Astrocyte of the hippocampus (primary cell): Measurements from ENCODE around the gene PREP.
A peak's percentile ranks its signal among the peaks of the same experiment; 100 is the strongest.

Source experiments
- DNase-seq: peaks from one replicate; pipeline ENCODE4 v3.0.0; 2011; ENCODE audit warnings: low read depth, low spot score

Gene PREP

GRCh38 chr6:105397987-105398386 is 4.9 kb downstream of the PREP start:
- peak; percentile 55 for DNase-seq

DNA sequence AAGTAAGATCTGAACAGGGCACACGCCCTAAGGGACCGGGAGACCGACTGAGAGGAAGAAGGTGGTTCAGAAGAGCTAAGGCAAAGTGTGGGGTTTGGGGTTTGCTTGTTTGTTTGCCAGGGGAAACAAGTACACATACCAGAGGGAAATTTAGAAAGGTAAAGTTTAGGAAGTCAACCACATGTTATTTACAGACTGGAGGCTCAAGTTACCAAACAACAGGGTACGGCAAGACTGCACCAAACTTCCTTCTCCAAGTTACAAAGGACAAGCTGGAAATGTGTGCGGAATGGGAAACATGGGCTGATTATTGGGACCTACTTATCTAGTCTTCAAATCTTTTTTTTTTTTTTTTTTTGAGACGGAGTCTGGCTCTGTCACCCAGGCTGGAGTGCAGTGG is 11.2 kb downstream of the PREP start:
- DNase-seq: no peak

- DNase-seq: no peak
These were observed 13.3 kb downstream of the PREP start for GRCh38 chr6:105389543-105389942.

GRCh38 chr6:105388392-105388791 is 14.5 kb downstream of the PREP start:
- no peak for DNase-seq

GRCh38 chr6:105384004-105384403 is 18.9 kb downstream of the PREP start:
- no peak for DNase-seq

GRCh38 chr6:105382958-105383357 is 19.9 kb downstream of the PREP start:
- no peak for DNase-seq

- no peak for DNase-seq
These were observed 20.4 kb downstream of the PREP start for GRCh38 chr6:105382496-105382895.

- no peak for DNase-seq
These were observed 22.2 kb downstream of the PREP start for GRCh38 chr6:105380634-105381033.

GRCh38 chr6:105375797-105376196 is 27.1 kb downstream of the PREP start:
- no peak for DNase-seq

GRCh38 chr6:105374010-105374420 is 28.9 kb downstream of the PREP start:
- peak; percentile 66 for DNase-seq

DNA sequence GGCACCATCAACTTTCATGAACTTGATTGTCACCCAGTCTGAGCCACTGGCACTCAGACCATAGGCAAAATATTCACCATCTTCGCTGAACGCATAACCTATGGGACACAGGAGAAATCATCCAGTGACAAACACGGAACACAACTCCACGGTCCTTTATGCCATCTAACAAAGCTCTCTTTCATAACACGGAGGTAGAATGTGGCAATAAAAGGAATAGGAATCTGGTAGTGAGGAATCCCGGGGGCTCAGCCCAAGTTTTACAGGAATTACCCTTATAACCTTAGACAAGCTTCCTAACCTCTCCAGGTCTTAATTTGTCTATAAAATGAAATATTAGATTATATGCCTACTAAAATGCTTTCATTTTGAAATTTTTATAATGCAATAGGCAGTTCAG is 29.4 kb downstream of the PREP start:
- DNase-seq: no peak

DNA sequence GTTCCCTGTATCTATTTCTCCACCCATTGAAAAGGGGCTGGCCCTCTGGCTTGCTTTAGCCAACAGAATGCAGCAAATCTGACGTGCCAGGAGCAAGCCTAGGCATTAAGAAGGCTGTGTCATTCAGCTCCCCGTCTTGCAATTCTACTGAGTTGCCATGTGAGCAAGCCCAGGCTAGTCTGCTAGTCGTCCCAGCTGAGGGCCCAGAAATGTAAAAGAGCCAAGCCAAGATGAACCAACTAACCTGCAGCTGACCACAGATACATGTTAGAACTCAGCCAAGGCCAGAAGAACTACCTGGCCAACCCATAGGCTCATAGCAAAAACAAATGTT is 30.1 kb downstream of the PREP start:
- no peak for DNase-seq

DNA sequence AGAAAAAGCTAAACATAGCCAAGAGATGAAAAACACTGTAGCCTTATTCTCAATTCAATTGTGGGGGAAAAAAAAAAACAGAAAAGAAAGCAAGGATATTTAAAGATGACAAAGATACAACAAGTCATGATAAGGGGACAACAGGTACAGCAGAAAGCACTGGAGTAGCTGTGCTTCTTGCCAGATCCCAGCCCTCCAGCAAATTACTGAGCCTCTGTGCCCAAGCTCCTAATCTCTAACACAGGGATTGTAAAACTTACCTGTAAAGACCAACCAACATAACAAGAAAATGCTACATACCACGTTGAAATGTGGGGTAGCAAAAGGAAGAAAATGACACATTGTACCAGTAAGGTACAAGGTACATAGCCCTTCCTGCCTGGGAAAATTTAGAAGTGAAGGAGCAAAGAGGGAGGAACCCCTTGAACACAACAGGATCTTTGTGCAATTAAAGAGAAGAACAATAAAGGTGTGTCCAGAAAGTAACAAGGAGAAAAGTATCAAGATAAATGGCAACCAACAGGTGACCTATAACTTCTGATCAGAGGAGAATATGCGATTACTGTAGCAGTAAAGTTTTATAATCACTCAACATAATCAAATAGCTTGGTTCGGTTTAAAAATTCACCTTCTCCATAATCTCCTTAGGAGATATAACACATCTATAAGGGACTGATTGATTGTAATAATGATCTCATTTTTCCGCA is 30.6 kb downstream of the PREP start:
- no peak for DNase-seq

DNA sequence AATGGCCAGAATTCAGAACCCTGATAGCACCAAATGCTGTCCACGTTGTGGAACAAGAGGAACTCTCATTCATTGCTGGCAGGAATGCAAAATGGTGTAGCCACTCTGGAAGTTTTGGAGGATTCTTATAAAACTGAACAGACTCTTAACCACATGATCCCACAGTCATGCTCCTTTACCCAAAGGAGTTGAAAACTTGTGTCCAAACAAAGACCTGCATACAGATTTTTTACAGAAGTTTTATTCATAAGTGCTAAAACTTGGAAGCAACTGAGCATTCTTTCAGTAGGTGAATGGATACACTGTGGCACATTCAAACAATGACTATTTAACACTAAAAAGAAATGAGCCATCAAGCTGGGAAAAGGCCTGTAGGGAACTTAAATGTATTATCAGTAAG is 32.5 kb downstream of the PREP start:
- DNase-seq: peak; percentile 29

DNA sequence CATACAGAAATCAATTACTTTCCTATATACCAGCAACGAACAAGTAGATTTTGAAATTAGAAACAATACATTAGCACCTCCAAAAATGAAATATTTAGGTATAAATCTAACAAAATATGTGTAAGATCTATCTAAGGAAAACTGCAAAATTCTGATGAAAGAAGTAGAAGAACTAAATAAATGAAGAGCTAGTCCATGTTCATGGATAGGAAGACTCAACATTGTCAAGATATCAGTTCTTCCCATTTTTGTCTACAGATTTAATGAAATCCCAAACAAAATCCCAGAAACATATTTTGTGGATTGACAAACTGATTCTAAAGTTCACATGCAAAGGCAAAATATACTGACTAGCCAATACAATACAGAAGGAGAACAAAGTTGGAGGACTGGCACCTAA is 33.7 kb downstream of the PREP start:
- no peak for DNase-seq

DNA sequence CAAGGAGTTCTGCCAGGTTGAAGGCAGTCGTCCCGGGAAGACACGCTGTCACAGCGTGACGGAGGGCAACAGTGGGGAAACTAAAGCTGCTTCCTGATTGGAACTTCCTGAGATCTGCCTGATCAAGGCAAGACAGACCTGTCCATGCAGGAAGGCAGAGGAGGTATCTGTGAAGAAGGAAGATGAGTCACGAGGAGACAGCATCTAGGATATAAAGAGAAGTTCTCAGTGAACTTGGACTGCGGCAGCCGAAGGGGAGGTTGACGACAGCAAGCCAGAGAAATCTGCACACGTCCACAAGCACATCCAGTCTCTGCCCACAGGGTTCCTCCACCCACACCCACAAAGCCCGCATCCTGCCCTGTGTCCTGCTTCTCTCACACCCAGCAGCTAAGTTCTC is 38.6 kb downstream of the PREP start:
- no peak for DNase-seq

DNA sequence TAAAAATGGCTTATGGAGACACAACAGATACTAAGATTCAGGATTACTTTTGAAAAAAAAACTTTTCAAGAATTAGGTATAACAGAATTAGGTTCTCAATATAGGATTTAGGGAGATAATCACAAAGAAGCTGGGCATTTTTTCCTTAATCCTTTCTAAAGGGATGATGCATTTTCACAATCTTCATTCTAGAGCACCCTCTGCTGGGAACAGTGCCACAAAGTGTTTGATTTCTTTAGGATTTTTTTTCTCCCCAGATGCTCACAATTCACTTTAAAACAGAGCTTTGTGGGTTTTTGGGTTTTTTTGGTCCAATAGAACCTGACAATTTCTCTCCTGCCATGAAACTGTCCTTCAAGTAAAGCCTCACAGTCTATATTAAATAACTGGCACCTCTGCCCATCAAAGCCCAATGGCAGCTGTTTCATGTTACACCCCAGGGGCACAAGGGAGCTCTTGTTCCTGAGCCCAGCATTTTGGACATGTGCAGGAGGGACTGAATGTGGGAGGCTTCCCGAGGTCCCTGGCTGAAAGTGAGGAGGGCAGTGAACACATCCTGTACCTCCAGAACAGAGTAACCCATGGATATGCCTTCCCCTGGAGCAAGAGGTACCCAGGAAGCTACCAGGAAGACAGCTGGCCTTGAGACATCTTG is 39.7 kb downstream of the PREP start:
- DNase-seq: peak; percentile 56

GRCh38 chr6:105359419-105360370 is 43.2 kb downstream of the PREP start:
- peak; percentile 87 for DNase-seq

DNA sequence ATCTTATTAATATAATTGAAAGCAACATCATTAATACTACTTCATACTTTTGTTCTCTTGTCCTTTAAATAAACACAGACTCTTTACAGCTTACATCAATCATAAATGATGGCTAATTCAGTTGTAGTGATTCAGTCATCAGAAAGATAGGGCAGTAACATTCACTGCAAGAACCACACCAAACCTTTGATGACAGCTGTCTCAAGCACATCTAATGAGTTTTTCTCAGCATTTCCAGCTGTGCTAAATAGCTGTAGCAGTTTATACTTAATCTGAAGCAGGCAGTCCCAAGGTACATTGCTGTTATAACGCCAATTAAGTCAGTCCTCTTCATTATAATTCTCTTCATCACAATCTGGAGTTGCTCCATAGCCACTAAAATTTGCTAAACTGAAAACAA is 45.7 kb downstream of the PREP start:
- no peak for DNase-seq

DNA sequence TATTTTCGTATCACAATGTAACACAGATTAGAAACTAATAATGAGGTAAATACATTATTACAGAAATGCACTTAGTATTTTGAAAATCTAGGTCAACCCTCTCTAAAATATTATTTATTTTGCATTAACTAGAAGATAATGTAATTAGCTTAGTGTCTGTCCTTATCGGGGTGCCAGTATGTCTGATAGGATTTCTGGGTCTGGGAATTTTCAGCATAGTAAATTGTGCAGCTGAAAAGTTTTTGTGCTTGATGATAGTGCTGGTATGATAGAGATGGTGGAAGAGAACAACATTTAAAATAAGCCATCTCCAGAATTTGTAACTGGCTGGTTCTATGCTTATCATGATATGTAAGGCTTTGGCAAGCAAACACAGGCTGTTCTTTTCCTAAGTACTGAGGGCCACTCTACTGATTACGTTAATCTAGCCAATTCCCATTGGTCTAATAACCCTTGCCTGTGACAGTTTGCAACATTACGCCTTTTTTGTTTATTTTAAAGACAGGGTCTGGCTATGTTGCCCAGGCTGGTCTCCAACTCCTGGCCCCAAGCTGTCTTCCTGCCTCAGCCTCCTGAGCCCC is 50.8 kb downstream of the PREP start:
- no peak for DNase-seq

DNA sequence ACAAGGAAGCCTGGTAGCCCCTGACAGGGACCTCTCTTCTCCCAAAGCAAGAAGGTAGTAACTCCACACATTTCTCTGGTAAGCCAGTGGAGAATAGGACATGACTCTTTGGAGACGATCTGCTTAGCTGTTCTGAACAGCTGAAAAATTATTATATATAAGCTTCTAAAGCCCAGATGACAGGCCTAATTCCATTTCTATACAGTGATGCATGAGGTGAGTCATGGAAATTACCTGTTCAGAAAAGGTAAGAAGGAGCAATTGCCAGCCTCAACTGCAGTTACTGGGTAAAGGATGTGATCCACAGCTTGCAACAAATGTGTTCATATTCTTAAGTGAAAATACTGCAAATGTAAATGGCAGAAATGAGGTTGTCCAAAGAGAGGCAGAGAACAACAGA is 54.0 kb downstream of the PREP start:
- no peak for DNase-seq

GRCh38 chr6:105346052-105346451 is 56.8 kb downstream of the PREP start:
- peak; percentile 78 for DNase-seq
